Stimulated activated CD8-positive, alpha-beta memory T cell treated with anti-CD3 and anti-CD28 coated beads, Interleukin-4, amount 100 ng/mL, for 48 hours (primary cell): ENCODE data around the gene DOCK9.

Source experiments
- DNase-seq: peaks from one replicate; pipeline ENCODE4 v3.0.0-alpha.2; 2020

The DOCK9 gene

DNA sequence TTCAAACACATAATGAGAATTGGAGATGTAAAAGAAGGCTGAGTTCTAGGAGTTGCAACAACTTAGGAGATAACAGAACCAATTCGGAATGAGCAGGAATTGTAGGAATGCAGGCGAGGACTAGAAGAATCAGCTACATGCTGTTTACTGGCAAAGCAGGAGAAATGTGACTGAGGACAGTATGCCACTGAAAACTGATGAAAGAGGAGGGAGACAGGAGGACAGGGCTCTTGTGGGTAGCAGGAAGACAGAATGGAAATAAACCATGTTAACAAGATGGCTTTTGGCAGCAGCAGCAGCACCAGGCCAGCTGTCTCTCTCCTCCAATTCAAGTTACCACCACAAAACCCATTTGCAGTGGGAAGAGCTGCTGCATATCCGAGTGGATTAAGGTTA, 134.4 kb downstream of the DOCK9 start:
- DNase-seq, result no peak

DNA sequence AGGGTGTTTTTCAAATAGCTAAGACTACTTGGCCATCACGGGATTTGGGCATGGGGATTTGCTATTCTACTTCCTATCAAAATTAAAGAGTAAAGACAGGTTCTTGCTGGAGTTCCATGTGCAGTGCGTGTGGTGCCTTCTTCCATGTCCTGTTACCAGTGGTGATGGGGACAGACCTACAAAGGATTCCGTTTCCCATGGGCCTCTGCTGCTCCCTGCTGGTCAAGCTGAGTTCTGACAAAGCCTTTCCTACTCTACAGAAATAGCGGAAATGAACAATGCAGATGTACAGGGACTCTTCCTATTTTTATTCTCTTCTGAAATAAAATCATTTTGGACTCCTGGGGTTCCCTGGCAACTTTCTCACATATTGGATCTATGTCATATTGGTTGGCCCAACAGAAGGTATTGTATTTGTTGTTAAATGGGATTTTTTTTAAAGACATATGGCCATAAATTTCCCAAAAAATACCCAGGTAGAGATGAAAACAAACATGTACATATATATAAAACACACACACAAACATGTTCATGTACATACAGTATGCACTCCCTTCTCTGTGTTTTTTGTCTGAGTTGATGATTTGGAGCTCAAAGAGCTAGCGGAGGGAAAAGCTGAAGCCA, 134.9 kb downstream of the DOCK9 start:
- DNase-seq, result peak; percentile 80

DNA sequence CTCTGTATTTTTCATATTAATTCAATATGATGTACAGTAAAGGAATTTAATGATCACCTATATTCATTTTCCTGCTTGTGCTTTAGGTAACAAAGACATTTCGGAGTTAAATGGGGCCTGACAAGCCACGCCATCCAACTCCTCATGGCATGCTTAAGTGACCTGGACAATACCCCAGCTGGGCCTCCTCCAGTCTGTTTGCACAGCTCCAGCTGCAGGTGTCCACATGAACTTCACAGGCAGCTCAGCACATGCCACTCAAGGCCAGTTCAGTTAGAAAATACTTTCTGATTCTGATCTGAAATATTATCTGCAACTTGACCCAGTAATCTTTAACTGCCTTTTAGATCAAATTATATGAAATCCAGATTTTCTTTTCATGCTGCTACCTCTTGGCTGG, 135.8 kb downstream of the DOCK9 start:
- DNase-seq, result no peak

DNA sequence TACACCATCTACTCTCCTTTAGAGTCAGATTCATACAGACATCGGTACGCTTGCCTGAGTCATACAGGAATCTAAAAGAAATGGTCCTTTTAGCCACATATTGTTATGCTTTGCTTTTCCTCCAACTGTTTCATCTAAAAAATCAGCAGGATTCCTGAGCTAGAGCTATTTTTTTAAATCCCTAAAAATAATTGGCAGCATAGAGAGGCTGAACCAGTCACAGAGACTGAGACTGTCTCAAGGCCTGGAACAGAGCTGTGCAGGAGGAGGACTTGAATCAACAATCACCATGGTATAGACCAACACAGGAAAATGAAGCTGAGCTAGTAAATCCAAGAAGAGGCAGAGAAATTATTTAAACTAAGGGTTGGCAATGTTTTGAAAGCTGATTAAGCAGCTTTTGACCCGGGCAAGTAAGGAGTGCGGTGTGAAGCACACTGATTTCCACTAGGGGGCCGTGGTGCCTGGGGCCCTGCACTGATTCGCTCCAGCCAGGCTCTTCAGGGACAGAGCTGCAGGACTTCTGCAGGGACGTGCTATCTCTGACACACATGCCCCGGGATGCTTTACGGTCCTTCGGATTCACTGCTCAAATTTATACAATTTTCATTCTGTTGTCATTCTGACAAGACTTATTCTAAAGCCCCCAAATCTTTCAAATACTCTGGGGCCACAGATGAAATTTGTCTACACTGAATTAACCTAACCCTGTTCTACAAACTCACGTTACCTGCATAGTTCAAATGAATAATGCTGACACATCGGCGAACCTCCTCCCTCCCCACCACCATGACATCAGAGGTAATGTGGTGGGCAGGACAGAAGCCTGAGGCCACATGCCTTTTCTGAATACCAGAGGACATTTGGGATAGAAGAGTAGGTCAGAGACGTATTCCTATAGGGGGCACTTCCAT, 137.8 kb downstream of the DOCK9 start:
- peak; percentile 58 for DNase-seq

DNA sequence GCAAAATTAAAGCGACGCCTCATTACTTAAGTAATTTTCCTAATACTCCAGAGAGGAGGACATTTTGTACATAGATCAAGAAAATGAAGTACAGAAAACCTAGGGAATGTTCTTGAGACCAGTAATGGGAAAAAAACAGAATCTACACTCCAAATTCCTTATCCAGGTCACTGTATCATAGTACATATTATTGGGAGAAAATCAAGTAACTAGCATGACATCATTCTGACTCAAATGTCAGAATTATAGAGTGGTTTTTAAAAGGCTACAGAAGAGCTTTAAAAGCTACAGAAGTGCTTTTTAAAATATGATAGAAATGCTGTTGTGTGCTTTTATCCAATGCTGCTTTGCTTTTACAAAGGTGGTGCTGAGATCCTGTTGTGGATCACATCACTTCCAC, 139.1 kb downstream of the DOCK9 start:
- no peak for DNase-seq

DNA sequence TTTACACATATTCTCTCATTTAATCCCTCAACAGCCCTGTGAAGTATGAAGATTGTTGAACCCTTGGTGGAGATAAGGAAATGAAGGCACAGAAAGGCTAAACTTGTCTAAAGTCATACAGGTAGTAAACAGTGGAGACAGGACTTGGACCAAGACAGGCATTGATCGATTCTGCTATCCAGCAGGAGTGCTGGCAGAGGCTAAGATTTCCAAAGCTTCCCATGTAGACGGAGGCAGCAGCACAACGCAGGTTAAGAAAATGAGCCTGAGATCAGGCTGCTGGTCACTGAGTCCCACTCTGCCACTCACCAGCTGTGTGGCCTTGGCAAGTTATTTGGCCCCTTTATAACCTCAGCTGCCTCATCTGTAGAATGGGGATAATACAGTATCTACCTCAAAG, 140.0 kb downstream of the DOCK9 start:
- no peak for DNase-seq

DNA sequence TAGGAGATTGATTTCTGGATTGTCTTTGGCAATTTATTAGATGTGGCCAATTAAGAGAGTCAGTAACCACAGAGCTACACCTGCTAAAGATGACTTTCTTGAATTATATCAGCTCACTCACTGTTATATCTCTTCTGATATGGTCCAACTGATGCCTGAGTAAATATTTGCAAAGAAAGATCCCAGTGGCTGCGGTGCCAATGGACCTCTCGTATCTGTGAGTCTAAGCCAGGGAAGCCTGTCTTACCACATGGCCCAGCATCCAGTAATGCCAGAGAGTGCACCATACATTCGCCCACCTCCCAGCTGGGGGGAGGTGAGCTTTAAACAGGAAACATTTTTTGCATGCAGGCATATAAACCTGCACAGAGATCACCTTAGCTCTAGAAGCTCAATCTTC, 142.7 kb downstream of the DOCK9 start:
- no peak for DNase-seq

DNA sequence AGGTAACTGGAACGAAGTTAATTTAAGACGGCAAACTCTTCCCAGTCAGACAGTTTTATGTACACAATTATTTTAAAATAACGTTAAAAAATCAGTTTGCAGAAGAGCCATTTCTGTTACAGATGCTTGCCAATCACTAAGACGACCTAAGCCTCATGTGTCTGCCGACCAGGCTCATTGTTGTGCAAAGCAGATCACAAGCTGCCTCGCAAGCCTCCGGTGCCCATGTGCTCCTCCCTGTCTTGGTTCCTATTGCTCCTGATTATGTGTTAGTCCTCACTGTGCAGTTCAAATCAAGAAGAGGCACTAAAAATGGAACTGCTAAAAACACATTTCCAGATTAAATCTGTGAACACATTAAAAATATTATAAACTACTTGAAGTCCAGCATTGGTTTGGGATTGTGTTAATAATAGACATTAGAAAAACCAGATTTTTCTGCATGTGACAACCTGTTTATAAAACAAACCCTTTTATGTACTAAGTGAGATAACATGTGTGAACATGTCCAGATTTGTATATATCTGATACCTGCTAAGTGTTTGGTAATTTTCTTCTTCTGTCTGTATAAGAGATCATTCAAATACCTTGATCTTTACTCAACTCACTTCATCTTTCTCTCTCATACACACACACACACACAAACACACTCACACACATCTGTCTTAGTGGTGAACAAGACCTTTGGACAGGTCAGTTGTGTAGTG, 143.5 kb downstream of the DOCK9 start:
- no peak for DNase-seq

DNA sequence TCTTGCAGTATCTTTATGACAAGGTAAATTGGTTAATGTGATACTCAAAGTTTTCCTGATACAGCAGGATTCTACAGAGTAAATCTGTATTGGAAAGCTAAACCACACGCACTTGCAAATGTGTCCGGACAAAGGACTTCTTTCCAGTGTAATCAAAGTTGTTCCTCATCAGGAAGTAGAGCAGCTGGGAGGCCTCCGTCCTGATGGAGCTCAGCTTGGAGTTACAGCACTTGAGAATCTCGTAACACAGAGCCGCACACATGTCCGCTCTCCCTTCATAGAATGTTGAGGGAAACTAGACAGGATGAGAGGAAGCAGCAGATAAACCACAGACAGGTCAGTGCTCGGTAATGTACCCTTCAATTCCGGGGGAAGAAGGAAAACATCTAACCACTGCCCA, 146.6 kb downstream of the DOCK9 start:
- no peak for DNase-seq

DNA sequence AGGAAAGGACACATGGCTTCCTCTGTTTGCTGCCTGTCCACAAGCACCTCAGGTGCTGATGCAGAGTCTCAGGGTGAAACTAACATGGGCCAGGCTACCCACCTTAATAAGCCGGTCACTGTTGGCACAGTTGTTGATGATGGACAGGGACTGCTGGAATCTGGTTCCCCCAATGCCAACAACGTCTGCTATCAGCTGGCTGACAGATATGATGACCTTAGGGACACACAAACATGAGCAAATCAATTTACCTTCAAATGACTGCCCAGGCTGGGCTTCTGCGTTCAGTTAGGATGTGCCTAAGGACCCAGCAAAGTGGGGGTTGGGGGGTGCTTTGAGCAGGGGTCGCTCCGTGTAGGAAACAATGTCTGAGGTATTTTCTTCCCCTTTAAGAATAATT, 148.3 kb downstream of the DOCK9 start:
- DNase-seq, result no peak

DNA sequence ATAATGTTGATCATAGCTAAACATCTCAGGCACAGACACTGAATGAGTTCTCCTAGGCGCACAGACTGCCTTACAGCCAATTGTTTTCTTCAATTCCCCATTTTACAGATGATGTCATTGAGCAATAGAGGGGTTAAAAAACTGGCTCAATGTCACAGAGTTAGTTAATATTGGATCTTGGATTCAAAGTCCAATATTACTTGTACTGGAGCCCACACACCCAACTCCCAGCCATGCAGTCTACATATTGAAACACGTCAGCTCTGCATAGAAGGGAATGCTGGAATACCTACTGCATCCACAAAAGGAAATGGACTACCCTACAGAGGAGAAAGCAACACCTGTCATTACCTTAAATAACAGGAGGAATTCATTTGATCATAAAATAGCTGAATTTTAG, 149.2 kb downstream of the DOCK9 start:
- DNase-seq, result no peak

DNA sequence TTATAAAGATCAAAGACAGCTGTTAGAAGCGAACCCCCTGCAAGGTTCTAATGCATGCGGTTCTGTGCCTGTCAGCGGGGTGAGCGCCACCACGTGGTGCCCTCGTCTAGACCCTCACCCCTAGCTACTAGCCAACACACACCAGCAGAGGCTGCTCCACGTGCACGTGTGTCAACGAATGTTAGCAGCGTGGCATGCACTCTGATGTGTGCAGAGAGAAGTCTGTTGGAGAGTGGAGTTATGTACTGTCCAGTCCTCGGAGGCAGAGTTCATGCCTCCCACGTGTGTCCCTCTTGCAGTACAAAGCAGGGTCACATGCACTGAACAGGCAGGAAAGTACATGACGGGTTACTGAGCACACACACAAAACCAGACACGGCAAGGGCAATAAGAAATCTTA, 150.4 kb downstream of the DOCK9 start:
- no peak for DNase-seq

DNA sequence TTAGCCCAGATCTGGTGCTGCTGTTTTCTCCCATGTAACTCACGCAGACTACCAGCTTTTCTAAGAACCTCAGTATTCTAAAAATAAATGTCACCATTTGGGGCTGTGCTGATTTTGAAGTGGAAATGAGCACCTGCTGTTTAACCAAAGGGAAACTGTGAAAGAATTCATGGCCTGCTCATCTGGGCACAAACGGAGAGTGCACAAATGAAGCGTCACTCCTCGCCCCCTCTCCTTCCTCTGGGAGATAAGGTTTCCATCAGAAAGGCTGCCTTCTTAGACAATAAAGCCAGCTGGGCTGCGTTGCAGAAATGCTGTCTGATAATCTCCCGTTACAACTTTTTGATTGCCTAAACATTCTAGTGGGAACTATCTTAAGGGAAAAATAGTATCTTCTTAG, 151.7 kb downstream of the DOCK9 start:
- DNase-seq, result no peak

DNA sequence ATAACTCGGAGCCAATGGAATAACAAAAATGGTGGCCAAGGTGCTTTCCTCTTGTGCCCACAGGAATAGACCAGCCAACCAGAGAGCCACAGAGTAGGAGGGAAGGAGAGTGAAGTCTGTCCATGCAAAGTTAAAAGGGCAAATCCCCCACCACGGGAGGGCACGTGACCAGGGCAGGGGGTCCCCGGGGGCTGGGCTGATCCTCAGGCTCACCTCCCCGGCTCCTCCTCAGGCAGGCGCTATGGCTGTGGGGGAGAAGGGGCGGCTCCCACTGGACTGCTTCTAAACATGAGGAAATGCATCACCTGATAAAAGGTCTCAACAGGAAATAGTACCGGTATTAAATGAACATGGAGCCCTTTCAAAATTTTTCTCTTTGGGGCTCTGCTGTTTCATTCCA, 152.2 kb downstream of the DOCK9 start:
- DNase-seq, result no peak

DNA sequence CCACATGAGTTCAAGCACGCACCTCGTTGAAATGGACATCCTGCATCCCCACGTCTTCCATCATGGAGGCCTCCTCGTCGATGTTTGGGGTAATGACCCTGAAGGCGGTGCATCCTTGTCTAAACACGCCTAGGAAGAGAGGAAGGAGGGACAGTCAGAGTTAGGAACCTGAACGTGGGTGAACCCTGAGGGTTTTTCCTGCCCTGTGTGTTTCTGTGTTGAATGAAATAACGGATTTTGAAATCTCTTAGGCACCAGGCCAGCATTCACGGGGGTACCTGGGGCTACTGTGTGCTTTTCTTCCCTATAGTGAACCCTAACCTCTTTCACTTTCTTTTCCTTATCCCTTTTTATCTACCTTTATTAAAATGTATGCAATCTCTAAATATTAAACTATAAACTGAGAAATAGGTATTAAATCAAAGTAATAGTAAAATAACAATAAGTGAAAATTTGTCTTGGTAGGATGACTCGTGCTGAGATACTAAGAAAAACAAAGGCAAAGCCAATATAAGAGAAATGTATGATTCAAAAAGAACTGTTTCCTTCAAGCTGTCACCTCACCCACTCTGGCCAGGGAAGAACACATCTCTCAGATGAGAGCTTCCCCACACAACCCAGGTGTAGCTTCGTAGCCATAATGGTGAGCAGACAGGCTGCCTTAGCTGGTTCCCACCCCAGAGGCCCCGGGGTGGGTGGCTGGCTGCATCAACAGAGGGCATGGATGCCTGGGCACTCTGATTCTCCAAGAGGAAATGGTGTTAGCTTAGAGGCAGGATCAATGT, 153.3 kb downstream of the DOCK9 start:
- no peak for DNase-seq

DNA sequence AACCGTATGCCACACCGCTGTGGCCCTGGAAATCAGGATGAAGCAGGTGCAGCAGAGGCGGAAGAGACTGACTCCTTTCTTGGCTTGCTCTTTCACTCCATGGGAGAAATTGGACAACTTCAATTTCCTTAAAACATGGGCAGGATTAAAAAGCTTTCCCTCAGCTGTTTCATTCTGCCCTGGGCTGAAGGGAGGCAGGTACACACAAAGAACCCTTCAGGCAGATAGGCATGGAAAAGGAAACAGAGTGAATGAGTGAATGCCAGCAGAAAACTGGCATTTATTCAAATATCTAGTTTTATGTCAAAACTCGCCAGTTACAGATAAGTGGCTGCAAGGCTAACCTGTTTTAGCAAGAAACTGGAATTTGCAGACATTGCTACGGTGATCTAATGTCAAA, 154.4 kb downstream of the DOCK9 start:
- DNase-seq, result no peak

DNA sequence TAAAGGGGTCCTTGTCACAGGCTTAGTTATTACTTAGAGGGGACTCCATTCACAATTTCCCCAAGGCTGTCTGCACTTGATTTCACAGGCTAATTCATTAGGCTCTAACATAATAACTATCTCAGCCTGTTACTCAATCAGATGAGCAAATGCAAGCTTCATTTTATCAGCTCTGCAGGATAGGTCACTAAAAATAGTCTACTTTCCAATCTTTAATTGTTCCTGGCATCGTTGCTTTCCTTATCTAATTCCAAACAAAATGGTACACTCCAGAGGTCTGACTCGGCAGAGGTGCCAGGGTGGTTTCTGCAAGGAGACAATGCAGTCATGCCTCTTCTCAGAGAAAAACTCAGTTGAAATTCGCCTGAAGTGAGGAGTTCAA, 155.6 kb downstream of the DOCK9 start:
- DNase-seq, result no peak

DNA sequence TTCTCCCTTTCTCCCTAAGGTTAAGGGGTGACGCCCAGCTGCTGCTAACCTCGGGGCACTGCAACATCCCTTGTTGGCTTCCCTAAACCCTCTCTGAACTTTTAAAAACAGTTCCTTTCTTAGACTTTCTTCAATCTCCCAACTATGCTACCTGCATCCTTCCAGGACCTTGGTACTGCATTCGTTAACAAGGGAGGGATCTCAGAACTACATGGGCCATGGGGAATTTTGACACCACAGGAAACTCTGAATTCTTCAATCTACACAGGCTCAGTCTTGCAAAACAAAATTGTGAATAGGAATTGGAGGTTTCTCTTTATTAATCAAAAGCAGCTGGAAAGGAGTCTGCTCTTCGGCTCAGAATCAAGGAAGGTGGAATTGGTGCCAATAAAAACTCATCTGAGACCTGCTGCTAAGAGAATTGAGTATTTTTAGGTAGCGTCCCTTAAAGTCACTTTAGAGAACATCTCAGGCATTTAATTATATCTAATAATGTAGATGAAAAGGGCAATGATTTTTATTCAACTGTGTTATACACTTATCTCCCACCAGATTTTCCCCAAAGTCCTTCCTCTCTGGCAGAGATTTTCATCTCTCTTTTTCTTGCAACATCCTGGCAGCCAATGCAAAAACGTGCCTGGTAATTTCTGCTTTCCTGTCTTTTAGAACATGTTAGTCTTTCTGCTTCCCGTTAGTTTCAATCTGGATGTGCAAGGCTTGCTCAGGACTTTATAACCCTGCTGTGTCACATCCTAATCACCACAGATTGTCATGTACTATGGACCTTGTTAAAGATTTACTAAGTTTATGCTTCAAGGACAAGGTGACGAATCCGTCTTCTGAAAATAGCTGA, 156.3 kb downstream of the DOCK9 start:
- DNase-seq, result no peak

DNA sequence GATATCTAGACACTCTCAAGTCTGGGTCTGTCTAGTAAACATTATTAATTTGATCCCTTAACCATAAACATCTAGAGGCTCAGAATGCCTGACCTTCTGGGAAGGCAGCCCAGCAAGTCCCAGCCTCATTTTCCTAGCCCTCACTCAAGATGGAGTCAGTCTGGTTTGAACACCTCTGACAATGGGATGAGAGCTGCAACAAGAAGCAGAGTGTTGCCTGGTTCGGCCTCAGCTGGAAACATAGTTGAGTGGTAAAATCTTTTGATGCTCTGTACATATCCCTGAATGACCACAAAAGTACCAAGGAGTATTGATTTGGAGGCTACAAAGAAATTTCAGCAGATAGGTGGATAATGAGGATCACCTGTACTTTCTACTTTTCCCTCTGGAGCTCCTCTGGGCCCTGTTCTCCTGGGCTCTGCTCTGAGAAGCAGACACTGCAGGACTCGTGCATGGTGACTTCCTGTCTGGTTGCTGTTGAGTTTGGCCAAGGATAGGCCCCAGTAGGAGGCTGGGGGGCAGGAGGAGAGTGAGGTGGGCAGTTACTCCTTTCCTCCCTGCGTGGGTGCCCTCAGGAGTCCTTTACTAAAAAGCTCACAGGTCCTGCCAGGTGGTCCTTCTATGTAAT, 157.0 kb downstream of the DOCK9 start:
- no peak for DNase-seq

DNA sequence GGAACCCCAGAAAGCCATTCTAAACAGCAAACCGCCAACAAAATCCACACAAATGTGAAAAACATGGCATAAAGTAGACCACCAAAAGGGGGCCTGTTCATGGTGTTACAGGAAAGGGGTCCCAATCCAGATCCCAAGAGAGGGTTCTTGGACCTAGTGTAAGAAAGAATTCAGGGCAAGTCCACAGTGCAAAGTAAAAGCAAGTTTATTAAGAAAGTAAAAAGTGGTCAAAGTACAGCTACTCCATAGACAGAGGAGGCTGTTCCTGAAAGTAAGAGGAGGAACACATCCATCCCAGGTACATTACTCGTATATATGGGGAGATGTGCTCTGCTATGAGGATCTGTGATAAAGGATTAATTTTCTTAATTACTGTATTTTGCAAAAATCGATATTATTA, 157.6 kb downstream of the DOCK9 start:
- DNase-seq, result no peak

DNA sequence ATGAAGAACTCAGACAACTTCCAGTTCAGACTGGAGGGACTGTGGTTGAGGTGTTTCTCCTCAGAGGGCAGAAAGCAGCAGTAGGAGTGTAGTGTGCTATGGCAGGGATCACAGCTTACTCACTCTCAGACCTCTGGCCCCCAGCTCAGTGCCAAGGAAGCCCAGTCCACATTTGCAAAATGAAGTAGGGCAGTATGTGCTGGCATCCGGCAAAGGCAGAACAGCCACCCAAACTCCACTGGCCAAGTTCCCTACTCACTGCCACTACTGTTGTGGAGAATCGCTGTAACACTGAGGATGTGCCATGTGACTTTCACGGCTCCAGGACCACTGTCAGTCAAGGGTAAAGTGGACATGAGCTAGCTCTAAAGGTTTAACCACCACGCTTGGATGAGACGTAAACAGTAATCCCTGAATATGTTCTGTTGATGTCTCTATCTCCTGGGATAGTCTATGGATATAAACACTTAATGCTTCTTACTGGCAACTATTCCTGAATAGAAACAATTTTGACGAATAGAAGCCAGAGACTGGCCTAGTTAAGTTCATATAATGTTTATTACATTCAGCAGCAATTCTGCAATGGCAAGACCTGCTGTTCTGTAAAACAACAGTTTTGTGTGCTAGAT, 158.4 kb downstream of the DOCK9 start:
- no peak for DNase-seq
